GM19193 (cell line): ENCODE data around the gene FLOT1.
A peak's percentile ranks its signal among the peaks of the same experiment; 100 is the strongest.

ENCODE experiments used
- POLR2A ChIP-seq: IDR thresholded peaks from 4 replicates; pipeline ENCODE4 v1.6.1; 2011; ENCODE audit not compliant: insufficient read depth, insufficient read length; ENCODE audit errors: extremely low read depth

FLOT1 gene

GRCh38 chr6:30691208-30691847 lies 51.2 kb downstream of the FLOT1 start:
- no peak for TF ChIP-seq POLR2A

GRCh38 chr6:30690403-30691207 lies 51.9 kb downstream of the FLOT1 start, which contains the start of gene NRM:
NRM (minus strand) TSS chr6:30690984; CDS start chr6:30690974, 10 bp downstream.
- TF ChIP-seq POLR2A, result peak; percentile 64

- peak; percentile 19 for TF ChIP-seq POLR2A
Observed at GRCh38 chr6:30689985-30690384, 52.5 kb downstream of the FLOT1 start.

- TF ChIP-seq POLR2A, result no peak
Observed at GRCh38 chr6:30689022-30689865, 53.2 kb downstream of the FLOT1 start.

- TF ChIP-seq POLR2A, result no peak
Observed at GRCh38 chr6:30688569-30688968, 53.9 kb downstream of the FLOT1 start.

GRCh38 chr6:30687659-30688431 lies 54.6 kb downstream of the FLOT1 start:
- TF ChIP-seq POLR2A, result no peak

GRCh38 chr6:30686908-30687658 lies 55.4 kb downstream of the FLOT1 start:
- peak; percentile 58 for TF ChIP-seq POLR2A

GRCh38 chr6:30686009-30686907 lies 56.2 kb downstream of the FLOT1 start, which contains the start of gene PPP1R18:
PPP1R18 (minus strand) TSS chr6:30686645; CDS start chr6:30686018, 627 bp downstream.
- TF ChIP-seq POLR2A, result peak; percentile 52

GRCh38 chr6:30685157-30686008 lies 57.1 kb downstream of the FLOT1 start:
- no peak for TF ChIP-seq POLR2A

GRCh38 chr6:30684386-30685156 lies 57.9 kb downstream of the FLOT1 start:
- TF ChIP-seq POLR2A, result peak; percentile 25

GRCh38 chr6:30683980-30684338 lies 58.5 kb downstream of the FLOT1 start:
- no peak for TF ChIP-seq POLR2A

- TF ChIP-seq POLR2A, result no peak
Observed at GRCh38 chr6:30683183-30683979, 59.1 kb downstream of the FLOT1 start.
